Measurements from ENCODE around the gene CYP1A2.
"Not testable (repeated sequence)": the region's sequence is repeated elsewhere in the genome, so short reads cannot be mapped to it uniquely, and the experiment has no call there.

The CYP1A2 gene

DNA sequence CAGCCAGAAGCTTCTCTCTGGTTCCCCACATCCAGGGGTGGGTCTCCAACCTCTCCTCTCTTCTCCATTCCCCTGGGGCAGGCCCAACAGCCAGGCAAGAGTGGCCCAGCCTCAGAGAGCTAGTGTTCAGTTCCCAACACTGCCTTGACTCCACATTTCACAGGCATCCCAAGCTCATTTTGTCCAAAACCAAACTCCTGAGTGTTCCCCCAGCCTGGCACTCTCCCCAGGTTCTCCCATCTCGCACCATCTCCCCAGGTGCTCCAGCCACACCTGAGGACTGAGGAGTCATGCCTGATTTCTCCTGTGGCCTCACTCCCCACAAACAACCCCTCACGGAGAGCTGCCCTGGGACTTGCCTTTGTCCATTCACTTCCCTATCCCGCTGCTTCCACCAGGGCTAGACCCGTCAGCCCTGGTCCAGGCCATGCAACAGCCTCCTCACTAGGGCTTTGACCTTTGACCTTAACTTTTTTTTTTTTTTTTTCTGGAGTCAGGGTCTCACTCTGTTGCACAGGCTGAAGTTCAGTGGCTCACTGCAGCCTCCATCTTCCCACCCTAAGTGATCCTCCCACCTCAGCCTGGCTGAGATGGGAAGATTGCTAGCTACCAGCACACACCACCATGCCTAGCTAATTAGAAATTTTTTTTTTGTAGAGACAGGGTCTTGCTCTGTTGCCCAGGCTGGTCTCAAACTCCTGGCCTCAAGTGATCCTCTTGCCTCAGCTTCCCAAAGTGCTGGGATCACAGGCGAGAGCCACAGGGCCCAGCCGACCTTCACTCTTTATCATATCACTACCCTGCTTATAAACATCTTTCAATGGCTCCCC lies 29.3 kb downstream of the CYP1A2 start:
- no peak for DNase-seq

GRCh38 chr15:74778599-74778970 lies 29.9 kb downstream of the CYP1A2 start:
- no peak for DNase-seq

- DNase-seq = no peak
These were observed 30.6 kb downstream of the CYP1A2 start for GRCh38 chr15:74779162-74779648.

- peak in 1 of 2 donors; percentile 28 for DNase-seq
These were observed 32.1 kb downstream of the CYP1A2 start for GRCh38 chr15:74780523-74781430.

DNA sequence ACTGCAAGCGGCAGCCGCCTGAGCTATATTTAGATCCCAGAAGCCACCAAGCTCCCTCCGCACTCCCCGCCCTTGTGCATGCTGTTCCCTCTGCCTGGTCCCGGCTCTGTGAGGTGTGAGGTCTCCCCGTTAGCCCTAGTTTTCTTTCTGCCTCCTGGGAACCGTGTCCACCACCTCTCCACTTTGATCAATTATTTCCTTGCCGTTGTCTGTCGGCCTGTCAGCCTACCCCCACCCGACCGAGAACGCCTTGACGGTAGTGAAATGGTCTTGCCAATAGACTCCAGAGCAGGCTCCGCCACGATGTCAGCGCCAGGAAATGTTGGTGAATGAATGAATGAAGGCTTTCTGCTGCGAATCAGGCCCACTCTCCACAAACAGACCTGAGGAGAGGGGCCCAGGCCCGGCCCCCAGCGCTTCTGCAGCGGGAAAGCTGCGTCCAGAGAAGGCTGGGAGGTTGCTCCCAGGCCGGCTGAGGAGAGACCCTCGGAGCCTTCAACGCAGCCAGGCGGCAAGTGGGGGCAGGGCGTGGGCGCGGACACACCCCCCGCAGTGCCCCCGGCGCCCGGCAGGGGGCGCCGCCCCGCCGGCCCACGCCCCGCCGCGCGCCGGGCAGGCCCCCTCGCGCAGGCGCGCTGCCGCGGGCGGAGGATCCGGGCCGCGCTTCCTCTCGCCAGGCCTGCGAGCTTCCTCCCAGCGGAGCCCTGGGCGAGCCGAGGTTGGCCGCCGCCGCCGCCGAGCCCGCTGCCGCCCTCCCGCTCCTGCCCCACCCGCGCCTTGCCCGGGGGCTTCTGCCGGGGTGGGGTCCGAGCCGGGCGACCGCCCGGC lies 33.0 kb downstream of the CYP1A2 start, which contains the start of gene CSK:
Gene CSK, plus strand, starts transcription at position 650 of the 828 bp plus-strand sequence. CDS start 16,218 bp downstream, outside the sequence.
- peak; percentile 18 to 43 for DNase-seq

GRCh38 chr15:74782259-74783071 lies 33.8 kb downstream of the CYP1A2 start:
- DNase-seq = no peak

DNA sequence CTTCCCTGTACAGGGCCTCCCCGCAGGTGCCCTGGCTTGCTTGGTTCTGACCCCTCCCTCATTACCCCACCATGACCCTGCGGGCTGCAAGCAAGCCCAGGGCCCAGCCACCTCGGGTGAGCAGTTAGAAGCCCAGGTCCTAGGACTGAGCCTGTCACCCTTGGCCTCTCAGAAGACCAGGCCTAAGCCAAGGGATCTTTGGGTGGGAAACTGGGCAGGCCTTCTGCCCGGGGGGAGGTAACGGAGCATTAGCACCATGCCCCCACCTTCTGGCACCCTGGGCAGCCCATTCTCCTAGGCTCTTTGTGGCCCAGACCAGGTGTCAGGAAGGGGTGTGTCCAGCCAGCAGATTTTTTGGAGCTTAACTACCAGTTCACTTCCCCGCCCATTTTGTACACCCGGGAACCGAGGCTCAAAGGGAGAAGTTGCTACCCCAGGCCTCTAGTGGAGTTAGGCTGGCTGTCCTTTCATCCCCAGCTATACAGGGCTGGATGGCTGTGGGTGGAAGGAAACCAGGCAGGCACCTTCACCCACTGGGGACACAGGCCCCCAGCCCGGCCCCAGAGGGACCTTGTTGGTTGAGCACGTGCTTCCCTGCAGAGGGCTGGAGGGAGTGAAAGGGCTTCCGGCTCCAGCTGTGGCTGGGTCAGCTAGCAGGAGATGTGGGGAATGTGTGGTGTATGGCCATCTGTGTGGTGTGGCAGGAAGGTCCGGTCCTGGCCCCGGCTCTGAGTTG lies 34.6 kb downstream of the CYP1A2 start:
- DNase-seq = peak in 1 of 2 donors; percentile 34

GRCh38 chr15:74783808-74784175 lies 35.1 kb downstream of the CYP1A2 start:
- no peak for DNase-seq

DNA sequence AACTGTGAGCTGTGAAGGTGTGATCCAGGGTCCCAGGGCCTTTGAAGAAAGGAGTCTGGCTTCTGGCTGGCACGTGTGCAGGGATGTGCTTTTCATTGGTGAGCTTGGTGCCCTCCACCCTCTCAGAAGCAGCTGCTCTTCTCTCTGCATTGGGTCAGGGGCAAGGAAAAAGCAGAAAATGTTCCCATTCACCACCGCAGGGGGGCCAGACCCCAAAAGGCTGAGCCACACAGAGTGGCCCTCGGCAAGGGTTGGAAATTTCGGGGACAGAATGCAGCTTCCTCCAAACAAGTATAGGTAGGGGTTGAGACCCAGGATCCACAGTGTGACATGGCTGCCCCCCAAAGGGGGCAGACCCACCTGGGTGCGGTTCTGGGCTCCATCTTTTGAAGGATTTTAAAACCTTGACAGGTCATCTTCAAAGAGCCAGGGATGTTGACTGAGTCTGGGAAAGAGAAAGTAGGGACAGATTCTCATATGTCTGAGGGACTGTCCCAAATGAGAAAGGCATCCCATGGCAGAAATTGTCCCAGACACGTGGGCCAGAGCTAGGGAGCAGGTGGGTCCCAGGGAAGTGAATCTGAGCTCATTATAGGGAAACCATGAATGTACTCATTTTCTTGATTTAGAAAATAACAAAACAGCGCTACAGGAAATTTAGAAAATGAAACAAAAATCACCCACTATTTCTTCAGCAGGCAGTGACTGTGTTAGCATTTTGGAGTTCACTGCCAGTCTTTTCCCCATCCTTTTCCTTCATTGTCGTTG lies 36.0 kb downstream of the CYP1A2 start:
- no peak for DNase-seq

- DNase-seq = no peak
These were observed 36.8 kb downstream of the CYP1A2 start for GRCh38 chr15:74785194-74786032.

GRCh38 chr15:74786081-74786480 lies 37.4 kb downstream of the CYP1A2 start:
- DNase-seq = not testable (repeated sequence)

DNA sequence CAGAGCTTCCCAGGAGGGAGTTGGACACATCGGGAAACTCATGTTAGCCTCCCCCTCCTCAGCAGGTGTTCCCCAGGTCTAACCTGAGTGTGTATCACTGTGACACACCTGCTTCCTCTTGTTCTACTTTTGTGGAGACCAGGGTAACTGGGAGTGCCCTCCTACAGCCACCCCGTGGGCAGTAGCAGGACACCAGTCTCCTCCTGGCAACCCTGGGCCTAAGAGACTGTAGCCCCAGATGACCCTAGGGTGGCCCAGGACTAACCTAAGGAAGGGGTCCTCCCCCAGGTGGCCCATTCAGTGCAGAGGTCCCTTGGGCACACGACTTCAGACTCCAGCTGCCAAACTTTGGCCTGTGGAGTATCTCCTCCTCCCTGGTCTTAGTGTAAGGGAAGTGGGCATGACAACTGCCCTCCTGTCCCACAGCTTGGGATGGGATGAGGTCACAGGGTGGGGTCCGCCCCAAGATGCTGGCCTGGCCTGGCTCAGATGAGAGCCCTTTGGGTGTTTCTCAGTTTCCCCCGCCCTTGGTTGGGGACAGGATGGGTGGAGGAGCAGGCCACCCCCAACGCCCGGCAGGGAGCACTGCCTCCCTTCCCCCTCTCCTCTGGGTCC lies 38.0 kb downstream of the CYP1A2 start:
- peak in 1 of 2 donors; percentile 47 for DNase-seq

DNA sequence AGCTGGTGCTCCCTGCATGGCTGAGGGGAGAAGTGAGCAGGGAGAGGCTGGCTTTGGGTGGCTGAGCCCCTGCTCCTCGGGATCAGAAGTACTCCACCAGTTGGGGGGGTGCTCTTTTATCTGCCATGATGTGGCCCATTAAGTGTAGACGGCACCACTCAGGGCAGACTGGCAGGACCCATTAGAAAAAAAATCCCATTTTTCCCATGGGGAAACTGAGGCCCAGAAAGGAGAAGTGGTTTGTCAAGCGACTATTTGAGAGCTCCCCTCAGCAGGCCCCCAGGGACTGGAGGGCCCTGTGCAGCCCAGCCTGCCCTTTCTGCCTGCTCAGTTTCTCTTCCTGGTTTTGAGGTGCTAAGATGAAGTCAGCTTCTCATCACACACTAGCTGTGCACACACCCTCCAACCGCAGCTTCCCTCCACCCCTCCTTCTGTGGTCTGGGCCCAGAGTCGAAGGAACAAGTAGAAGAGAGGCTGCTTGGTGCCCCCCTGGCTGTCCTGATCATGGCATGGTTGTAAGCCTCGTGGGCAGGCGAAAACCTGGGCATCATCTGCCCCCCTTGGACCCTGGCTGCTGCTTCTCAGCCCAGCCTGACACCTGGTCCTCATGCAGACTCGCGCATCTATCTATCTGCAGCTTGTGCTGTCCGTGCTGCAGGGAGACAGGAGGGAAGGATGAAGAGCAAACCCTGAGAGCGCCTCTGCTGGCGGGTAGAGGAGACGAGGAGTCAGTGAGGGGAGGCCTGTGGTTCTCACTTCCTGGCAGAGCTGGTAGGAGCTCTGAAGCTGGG lies 38.8 kb downstream of the CYP1A2 start:
- DNase-seq = peak; percentile 93 to 97

GRCh38 chr15:74788042-74788682 lies 39.5 kb downstream of the CYP1A2 start:
- DNase-seq = peak in 1 of 2 donors; percentile 41

GRCh38 chr15:74788683-74789151 lies 40.1 kb downstream of the CYP1A2 start:
- peak in 1 of 2 donors; percentile 15 for DNase-seq

- DNase-seq = no peak
These were observed 40.6 kb downstream of the CYP1A2 start for GRCh38 chr15:74789171-74789631.

GRCh38 chr15:74789741-74790079 lies 41.1 kb downstream of the CYP1A2 start:
- DNase-seq = no peak
